Measurements from ENCODE around the gene SALL3.
"Not testable (repeated sequence)": the region's sequence is repeated elsewhere in the genome, so short reads cannot be mapped to it uniquely, and the experiment has no call there.

The SALL3 gene
- total RNA-seq = 0 to 2.9 (median 0.06) reads per million in 17 experiments

DNA sequence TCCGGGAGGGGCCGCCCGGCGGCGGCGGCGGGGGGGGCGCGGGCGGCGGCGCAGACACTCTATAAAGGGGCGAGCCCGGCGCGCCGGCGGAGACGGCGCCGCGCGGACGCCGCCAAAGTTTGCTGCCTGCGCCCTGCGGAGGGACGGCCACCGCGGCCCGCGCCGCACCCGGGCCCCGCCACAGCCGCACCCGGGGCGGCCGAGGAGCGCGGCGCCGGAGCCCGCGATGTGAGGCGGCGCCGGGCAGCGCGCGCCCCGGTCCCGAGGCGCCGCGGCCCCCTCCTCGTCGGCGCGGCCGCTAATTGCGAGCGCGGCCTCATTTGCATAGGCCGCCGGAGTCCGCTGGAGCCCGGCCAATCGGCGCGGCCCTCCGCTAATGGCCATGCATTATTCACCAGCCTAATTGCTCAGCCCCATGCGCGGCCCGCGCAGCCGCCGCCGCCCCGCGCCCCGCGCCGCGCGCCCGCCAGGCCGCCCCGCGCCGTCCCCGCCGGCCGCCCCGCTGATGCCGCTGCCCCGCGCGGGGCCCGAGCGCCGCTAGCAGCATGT, at the start of gene SALL3:
TSS of gene SALL3 (plus strand) at position 89 of the 549 bp plus-strand sequence. CDS start at position 546, 457 bp downstream.
- DNase-seq = no peak

DNA sequence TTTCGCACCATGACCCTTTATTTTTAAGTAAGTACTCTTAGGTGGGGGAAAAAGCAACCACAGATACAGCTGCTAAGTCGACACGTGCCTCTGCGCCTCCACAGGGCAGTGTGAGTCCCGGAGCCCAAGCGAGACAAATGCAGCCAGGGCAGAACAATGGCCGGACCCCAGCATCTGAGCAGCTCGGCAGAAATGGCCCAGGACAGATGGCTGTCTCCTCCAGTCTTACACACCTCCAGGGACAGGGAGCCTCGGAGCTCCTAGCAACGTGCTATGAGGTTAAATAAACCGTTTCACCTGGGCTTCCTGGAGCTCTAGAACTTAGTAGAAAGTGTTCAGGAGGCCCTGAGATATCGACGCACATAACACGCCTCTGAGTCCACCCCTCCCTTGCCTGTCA, 47.3 kb upstream of the SALL3 start:
- no peak for DNase-seq

DNA sequence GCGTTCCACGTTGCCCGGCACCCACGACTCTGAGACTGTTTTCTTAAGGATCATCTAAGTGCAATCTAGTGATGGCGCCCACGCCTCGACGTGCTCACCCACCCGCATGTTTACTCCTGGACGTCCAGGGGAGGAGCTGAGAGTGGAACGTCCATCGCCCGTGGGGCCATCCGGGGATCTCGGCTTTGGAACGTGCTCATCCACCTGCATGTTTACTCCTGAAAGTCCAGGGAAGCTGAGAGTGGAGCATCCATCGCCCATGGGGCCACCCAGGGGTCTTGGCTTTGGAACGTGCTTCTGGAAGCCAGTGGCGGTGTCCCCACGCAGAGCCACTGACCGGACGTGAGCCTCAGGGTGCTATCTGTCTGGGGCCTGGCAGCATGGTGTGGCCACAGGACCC, 45.6 kb upstream of the SALL3 start:
- DNase-seq = no peak

DNA sequence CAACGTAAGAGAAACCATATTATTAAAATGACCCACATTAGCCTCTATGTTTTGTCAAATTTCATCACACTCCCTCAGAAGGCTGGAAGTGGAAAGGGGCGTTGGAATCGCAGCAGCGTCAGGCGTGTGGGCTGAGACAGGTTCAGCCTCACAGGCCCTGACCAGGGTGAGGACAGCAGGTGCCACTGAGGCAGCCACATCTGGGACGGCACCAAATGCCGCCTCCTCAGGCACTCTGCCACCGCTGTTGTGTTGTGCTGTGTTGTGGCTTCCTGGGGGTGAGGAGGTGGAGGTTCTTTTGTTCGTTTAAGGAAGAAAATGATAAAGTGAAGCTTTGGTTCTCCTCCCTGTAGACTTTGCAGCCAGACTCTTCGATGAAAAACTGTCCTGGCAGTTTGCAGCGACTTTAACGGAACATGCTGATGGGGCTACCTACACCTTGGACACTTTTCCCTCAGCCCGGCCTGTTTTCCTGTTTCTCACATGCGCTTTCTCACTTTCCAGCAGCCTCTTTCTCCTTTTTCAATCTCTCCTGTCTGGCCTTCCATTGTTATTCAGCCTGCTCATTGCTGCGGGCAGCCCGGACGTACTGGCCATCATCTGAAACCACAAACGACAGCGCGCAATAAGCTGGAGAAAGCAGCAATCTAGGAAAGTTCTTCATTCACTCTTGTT, 44.9 kb upstream of the SALL3 start:
- DNase-seq = no peak

DNA sequence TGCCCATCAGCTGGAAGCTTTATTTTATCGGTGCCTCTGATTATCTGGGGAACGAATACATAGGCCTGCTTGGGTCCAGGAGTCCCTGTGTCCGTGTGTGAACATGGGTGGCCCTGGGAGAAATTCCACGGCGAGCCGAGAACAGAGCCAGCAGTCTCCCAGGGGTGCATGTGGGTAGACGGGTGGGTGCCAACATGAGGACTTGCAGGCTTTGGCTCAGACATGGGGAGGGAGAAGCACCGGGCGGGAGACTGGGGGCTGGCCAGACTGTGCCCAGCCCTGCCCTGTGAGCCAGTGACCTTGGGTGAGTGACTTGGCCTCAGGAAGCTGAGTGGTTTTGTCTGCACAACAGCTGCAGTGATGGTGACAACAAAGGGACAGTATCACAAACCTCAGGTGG, 44.2 kb upstream of the SALL3 start:
- no peak for DNase-seq

DNA sequence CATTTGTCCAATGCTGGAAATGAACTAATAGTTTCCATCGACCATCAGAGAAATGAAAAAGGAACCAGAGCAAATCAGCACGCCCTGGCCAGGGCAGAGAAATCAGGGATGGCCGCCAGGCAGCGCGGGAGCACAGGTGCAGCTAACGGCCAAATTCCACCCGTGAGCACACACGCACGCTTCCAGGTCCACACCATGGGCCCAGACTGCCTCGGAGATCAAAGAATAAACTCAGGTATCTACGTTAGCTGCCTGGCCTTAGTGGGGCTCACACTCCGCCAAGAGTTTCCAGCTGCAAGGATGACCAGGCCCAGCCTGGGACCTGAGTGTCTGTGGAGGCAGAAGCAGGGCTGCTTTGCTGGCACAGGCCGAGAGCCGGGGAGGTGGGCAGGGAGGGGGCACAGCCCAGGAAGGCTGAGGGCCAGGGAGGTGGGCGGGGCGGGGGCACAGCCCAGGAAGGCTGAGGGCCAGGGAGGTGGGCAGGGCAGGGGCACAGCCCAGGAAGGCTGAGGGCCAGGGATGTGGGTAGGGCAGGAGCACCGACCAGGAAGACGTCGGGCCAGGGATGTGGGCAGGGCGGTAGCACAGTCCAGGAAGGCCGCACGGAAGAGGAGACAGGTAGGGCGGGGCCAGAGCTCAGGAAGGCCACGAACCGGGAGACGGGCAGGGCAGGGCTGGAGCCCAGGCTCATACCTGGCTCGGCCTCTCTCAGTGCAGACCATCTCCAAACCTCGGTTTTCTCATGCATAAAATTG, 43.2 kb upstream of the SALL3 start:
- no peak for DNase-seq

DNA sequence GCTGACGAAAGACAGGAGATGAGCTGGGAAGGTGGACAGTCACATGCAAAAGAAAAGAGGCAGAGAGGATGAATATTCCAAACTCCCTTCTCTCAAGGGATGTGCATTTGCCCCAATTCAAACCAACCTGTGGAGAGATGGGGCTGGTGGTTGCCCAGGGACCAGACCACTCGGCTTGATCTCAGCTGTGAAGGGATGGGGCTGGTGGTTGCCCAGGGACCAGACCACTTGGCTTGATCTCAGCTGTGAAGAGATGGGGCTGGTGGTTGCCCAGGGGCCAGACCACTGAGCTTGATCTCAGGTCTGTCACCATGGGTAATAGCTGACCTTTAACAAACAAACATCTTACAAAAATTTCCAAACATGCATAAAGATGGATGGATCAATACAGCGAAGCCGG, 42.5 kb upstream of the SALL3 start:
- no peak for DNase-seq

DNA sequence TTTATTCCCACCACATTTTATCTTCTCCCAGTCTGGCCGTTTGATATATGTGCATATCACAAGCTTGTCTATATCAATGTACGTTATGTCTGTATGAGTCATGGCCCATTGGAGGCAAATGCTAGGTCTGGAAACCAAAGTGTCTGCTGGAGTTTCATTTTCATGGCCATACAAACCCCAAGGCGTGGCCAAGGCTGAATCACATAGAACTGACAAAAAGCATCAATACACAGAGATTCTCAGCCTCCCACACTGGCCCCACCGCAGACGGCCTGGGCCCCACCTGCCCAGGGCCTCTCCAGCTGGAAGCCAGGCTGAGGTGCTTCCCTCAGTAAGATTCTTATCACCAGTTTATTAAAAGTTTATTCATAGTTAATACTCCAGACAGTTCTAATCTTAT, 40.5 kb upstream of the SALL3 start:
- DNase-seq = no peak

DNA sequence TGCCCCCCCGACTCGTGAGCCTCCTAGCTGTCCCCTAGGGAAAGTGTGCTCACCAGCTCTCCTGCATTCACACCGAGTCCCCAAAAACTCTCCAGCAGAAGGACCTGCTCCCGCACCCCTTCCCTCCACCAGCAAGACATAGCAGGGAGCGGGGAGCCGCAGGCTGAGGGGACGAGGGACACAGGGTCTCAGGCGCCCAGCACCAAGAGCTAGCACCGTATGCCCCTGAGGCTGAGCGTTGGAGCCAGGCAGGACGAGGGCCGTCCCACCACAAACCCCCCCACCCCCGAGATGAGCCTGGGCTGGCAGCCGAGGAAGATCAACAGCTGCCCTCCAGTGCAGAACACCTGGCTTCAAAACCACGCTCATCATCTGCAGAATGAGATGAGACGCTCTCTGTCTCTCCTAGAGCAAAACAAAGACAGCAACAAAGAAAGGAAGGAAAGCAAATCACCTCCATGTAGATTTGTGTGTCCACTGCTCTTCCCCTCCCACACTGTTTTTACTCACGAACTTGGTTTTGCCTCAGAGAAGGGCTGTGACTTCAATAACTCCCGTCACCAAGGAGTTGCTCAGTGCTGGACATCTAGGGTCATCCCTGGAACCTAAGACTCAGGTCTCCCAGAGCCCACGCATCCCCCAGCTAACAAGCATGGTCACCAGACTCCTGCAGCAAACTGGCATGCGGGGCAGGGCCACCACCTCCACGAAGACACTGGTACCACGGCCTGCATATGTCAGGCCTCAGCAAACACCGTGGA, 39.7 kb upstream of the SALL3 start:
- no peak for DNase-seq

DNA sequence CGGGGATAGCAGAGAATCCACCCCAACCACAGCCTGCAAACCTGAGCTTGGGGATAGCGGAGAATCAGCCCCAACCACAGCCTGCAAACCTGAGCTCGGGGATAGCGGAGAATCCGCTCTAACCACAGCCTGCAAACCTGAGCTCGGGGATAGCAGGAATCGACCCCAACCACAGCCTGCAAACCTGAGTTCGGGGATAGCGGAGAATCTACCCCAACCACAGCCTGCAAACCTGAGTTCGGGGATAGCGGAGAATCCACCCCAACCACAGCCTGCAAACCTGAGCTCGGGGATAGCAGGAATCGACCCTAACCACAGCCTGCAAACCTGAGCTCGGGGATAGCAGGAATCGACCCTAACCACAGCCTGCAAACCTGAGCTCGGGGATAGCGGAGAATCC, 37.4 kb upstream of the SALL3 start:
- not testable (repeated sequence) for DNase-seq

DNA sequence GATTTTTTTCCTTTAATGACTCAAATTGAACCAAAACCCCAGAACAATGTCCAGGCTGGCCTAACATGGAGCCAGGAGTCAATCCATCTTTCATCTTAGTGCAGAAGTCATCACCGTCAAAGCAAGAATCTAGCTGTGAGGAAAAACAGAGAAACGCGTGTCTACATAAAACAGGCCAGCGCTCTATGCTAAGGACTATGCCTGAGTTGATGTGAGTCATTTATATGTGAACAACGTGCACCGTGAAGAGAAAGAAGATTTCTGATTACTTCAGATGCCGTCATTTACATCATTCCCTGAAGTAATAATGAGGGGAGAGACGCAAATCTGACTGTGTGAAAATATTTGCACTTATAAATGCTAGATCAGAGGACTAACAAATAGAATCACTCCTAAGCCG, 34.0 kb upstream of the SALL3 start:
- no peak for DNase-seq

DNA sequence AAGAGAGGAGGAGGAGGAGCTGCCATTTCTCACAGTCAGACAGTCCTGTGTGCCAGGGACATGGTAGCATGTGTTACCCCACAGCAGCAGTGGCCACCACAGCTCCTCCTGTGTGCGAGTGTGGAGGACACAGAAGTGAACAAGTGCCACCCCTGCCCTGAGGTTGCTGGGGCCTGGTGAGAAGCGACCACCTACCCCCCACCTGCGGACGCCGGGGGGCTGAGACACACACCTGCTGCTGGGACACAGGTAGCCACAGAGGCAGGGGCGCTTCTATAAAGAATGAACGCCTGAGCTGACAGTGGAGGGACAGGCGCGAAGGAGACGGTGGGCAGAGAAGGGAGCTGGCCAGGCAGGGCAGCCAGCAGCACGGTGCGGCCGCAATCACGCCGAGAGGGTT, 32.3 kb upstream of the SALL3 start:
- DNase-seq = no peak

DNA sequence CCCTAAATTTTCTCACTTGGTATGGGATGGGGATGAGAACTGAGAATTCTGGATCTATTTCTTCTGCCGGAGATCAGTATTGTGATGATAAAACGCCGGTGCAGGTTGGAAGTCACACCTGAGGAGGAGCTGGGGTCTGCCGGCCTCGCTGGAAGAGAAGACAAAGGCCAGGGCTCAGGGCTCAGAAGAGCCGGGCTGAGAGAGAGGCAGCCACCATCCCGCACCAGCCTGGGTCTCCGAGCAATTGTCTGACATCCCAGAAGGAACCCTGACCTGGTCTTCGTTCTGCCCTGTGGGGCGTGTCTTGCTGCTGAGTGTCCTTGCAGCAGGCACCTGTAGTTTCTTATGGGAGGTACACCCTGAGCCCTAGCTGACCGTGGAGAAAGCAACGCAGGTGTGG, 31.4 kb upstream of the SALL3 start:
- no peak for DNase-seq

DNA sequence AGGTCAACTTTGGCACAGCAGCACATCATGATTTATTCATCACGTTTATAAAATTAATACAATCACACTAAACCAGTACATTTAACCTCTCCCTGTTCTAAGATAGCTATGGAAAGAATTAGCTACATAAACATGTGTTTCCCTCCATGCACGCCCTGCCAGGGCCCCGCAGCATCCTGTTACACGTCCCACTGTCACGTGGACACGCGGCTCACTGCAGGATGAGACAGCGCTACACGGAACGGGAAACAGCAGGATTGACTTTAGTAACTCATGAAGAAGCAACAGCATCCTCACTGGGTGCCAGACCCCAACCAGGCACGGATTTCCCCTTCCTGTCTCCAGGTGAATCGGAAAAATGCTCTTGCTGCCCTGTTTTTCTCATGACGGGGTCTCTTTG, 30.9 kb upstream of the SALL3 start:
- no peak for DNase-seq

DNA sequence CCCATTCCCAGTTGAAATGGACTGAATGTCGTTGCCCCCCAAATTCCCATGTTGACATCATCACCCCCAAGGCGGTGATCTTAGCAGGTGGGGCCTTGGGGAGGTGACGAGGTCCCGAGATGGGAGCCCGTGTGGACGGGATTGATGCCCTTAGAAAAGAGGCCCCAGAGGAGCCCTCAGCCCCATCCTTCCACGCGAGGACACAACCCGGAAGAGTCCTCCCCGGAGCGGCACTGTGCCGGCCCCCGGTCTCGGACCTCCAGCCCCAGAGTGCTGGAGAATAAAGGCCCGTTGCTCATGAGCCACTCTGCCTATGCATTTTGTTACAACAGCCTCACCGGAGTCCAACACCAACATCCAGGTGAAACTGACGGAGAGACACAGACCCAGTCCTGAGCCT, 30.4 kb upstream of the SALL3 start:
- no peak for DNase-seq

DNA sequence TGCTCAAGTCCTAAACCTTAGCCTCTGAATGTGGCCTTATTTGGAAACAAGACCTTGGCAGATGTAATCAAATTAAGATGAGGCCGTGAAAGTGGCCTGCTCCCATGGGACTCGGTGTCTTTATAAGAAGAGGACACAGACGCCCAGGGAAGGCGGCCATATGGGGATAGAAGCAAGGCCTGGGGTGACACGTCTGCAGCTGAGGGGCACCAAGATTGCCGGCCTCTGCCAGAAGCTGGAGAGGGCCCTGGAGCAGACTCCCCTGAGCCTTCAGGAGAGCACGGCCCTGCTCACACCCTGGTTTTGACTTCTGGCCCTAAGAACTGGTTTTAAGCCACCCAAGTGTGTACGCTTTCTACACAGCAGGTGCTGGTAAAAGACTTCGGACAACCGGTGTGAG, 29.2 kb upstream of the SALL3 start:
- DNase-seq = no peak

DNA sequence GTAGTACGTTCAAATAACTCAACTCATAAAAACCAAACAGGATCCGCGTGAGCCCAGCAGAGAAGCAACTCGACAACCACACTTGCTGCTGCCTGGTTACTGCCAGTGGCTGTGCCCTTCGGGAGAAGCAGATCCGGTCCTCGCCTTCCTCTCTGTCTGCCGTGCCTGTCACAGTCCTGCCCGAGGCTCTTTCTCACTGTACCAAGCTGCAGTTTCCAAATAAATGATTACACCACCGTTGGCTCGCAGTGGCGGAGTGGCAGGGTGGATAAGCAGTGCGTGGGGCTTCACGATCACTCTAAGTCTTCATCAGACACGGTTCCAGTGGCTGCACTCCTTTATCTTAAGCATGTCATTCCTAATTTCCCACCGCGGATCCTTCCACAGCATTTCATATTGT, 26.1 kb upstream of the SALL3 start:
- no peak for DNase-seq

DNA sequence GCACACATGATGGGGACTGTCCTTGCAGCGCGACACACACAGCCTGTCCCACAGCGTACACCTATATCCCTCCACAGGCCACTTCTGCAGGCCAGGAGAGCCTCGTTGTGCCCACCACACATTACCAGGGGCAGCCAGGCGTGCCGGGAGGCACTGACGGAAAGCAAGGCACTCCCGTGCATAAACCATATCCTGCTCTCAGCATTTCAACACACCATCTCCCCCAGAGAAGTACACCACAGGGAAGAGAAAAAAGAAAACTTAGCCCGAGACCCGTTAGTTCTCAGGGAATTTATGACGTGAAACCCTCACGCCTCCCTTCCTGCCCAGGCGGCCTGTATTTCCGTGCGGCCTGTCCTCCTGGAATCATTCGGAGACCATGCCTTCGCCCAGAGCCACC, 24.6 kb upstream of the SALL3 start:
- DNase-seq = no peak

DNA sequence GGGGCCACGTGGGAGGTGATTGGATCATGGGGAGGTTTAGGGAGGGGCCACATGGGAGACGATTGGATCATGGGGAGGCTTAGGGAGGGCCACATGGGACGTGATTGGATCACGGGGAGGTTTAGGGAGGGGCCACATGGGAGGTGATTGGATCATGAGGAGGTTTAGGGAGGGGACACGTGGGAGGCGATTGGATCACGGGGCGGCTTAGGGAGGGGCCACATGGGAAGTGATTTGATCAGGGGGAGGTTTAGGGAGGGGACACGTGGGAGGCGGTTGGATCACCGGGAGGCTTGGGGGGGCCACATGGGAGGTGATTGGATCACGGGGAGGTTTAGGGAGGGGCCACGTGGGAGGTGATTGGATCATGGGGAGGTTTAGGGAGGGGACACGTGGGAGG, 22.5 kb upstream of the SALL3 start:
- DNase-seq = no peak

DNA sequence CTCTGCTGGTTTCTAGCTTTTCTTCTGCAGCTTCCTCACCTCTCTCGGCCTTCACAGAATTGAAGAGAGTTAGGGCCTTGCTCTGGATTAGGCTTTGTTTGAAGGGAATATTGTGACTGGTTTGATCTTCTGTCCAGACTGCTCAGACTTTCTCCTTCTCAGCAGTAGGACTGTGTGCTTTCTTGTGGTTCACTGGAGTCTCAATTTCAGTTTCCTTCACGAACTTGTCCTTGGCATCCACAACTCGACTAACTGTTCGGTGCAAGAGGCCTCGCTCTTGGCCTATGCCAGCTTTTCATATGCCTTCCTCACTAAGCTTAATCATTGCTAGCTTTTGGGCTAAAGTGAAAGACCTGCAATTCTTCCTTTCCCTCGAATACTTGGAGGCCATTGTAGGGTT, 18.9 kb upstream of the SALL3 start:
- DNase-seq = no peak

DNA sequence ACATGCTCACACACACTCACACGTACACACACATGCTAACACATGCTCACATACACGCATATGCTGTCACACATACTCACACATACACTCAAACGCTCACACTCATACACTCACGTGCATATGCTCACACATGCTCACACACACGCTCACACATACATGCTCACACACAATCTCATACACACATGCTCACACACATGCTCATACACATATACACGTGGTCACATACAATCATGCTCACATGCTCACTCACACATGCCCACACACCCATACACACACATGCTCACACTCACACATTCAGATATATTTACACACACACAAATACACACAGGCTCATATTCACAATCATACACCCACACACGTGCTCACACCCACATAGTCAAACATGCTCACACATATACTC, 17.5 kb upstream of the SALL3 start:
- DNase-seq = no peak

DNA sequence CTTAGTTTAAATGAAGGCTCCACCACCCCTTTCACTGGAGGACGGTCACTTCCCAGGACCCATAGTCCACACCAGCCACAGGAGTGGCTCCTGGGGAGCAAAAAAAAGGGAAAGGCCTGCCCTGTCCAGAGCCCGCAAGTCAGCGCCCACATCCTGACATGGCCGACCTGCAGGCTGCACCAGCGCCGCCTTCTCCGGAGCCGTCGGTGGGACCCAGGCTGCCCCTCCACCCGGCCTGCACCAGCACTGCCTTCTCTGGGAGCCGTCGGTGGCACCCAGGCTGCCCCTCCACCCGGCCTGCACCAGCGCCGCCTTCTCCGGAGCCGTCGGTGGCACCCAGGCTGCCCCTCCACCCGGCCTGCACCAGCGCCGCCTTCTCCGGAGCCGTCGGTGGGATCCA, 14.9 kb upstream of the SALL3 start:
- not testable (repeated sequence) for DNase-seq

DNA sequence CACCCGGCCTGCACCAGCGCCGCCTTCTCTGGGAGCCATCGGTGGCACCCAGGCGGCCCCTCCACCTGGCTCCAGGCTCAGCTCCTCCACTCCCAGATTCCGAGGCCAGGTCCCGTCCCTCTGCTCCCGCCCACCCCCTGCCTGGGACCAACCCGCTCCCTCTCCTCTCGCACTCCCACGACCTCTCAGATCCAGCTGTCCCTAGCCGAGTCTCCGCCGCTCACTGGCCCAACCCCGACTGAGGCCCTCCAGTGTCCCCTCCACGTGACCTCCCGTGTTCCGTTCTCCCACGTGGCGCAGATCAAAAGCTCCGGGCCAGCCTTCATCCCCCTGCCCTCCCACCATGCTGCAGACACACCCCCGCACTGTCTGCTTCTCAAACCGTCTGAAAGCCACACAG, 14.4 kb upstream of the SALL3 start:
- no peak for DNase-seq
